DOHH2 (cell line): Measurements from ENCODE around the gene NEURL1B.
"Not testable (repeated sequence)": the region's sequence is repeated elsewhere in the genome, so short reads cannot be mapped to it uniquely, and the experiment has no call there.

Experiments used
- H3F3A ChIP-seq: fragments of 200-600 bp; sonication (generic), shearing (Covaris generic); 2 replicates; pipeline ENCODE4 v1.6.0; 2016; ENCODE audit warnings: antibody characterized with exemption, mild to moderate bottlenecking; ENCODE audit not compliant: control insufficient read depth, insufficient read depth
- H3K27ac ChIP-seq: fragments of 200-600 bp; sonication (generic); 2 replicates; pipeline ENCODE4 v1.5.1; 2014; ENCODE audit warnings: low read depth, mild to moderate bottlenecking, low read length, moderate library complexity
- H3K27me3 ChIP-seq: fragments of 200-600 bp; sonication (generic); 2 replicates; pipeline ENCODE4 v1.6.1; 2014; ENCODE audit warnings: mild to moderate bottlenecking, low read length, mixed read lengths; ENCODE audit not compliant: control insufficient read depth
- H3K36me3 ChIP-seq: fragments of 200-600 bp; sonication (generic); 2 replicates; pipeline ENCODE4 v1.6.1; 2014; ENCODE audit warnings: mild to moderate bottlenecking, low read length, moderate library complexity, mixed read lengths; ENCODE audit not compliant: control insufficient read depth
- H3K4me1 ChIP-seq: fragments of 200-600 bp; sonication (generic); 2 replicates; pipeline ENCODE4 v1.6.1; 2014; ENCODE audit warnings: mild to moderate bottlenecking, low read length, mixed read lengths; ENCODE audit not compliant: control insufficient read depth
- H3K4me2 ChIP-seq: fragments of 200-600 bp; sonication (generic); 2 replicates; pipeline ENCODE4 v1.6.0; 2014; ENCODE audit warnings: mild to moderate bottlenecking, low read length, moderate library complexity
- H3K4me3 ChIP-seq: fragments of 200-600 bp; sonication (generic); 2 replicates; pipeline ENCODE4 v1.5.1; 2014; ENCODE audit warnings: mild to moderate bottlenecking, low read length, mixed read lengths
- H3K79me2 ChIP-seq: fragments of 200-600 bp; sonication (generic); 2 replicates; pipeline ENCODE4 v1.6.1; 2014; ENCODE audit warnings: mild to moderate bottlenecking, low read length, mixed read lengths; ENCODE audit not compliant: control insufficient read depth
- H3K9me2 ChIP-seq: fragments of 200-600 bp; sonication (generic); replicated peaks from 2 replicates; pipeline ENCODE4 v1.6.1; 2014; ENCODE audit warnings: mild to moderate bottlenecking, low read length, mixed read lengths; ENCODE audit not compliant: control insufficient read depth
- H3K9me3 ChIP-seq: fragments of 200-600 bp; sonication (generic); 2 replicates; pipeline ENCODE4 v1.6.1; 2014; ENCODE audit warnings: antibody characterized with exemption, low read length, mixed read lengths; ENCODE audit not compliant: control insufficient read depth, insufficient read depth
- H4K20me1 ChIP-seq: fragments of 200-600 bp; sonication (generic); 2 replicates; pipeline ENCODE4 v1.6.0; 2014; ENCODE audit warnings: low read depth, mild to moderate bottlenecking, antibody characterized with exemption, low read length, moderate library complexity; ENCODE audit not compliant: control insufficient read depth, insufficient read depth
- EZH2phosphoT487 ChIP-seq: fragments of 200-600 bp; sonication (generic); IDR thresholded peaks from 2 replicates; pipeline ENCODE4 v1.6.1; 2017; ENCODE audit warnings: borderline replicate concordance, mild to moderate bottlenecking, antibody characterized with exemption, low read length, moderate library complexity, mixed read lengths
- TF ChIP-seq, protein P1 (sequence below): fragments of 200-600 bp; sonication (generic); IDR thresholded peaks from one replicate; pipeline ENCODE4 v1.5.1; 2014; ENCODE audit warnings: antibody characterized with exemption, mild to moderate bottlenecking, low read depth, low read length; ENCODE audit not compliant: poor library complexity, severe bottlenecking

The NEURL1B gene

GRCh38 chr5:172600571-172600970 is 40.5 kb upstream of the NEURL1B start:
- H3K4me2 ChIP-seq, result no peak overlapping the region
- no peak overlapping the region for H3K4me3 ChIP-seq
- H3K79me2 ChIP-seq, result no peaks in the 10 kb centered on the region
- no peaks in the 10 kb centered on the region for H4K20me1 ChIP-seq
- TF ChIP-seq, protein P1, sequence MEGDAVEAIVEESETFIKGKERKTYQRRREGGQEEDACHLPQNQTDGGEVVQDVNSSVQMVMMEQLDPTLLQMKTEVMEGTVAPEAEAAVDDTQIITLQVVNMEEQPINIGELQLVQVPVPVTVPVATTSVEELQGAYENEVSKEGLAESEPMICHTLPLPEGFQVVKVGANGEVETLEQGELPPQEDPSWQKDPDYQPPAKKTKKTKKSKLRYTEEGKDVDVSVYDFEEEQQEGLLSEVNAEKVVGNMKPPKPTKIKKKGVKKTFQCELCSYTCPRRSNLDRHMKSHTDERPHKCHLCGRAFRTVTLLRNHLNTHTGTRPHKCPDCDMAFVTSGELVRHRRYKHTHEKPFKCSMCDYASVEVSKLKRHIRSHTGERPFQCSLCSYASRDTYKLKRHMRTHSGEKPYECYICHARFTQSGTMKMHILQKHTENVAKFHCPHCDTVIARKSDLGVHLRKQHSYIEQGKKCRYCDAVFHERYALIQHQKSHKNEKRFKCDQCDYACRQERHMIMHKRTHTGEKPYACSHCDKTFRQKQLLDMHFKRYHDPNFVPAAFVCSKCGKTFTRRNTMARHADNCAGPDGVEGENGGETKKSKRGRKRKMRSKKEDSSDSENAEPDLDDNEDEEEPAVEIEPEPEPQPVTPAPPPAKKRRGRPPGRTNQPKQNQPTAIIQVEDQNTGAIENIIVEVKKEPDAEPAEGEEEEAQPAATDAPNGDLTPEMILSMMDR, result no peak
- no peak for TF ChIP-seq EZH2phosphoT487
- no peaks in the 10 kb centered on the region for H3K9me3 ChIP-seq
- H3K27me3 ChIP-seq, result no peaks in the 10 kb centered on the region
- H3K27ac ChIP-seq, result no peak overlapping the region
- no peaks in the 10 kb centered on the region for H3F3A ChIP-seq
- H3K4me1 ChIP-seq, result no peaks in the 10 kb centered on the region
- no peaks in the 10 kb centered on the region for H3K9me2 ChIP-seq
- no peaks in the 10 kb centered on the region for H3K36me3 ChIP-seq

DNA sequence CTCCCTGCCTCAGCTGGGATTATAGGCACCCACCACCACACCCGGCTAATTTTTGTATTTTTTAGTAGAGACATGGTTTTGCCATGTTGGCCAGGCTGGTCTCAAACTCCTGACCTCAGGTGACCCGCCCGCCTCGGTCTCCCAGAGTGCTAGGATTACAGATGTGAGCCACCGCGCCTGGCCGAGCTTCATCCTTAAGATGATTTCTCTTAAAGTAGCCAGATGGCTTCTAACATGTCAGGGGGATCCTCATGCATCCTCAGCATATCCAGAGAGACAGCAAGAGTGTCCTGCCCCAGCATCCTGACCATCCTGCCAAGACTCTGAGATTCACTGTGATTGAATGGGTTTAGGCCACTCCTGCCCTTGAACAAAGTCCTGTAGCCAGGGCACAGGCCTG is 39.5 kb upstream of the NEURL1B start:
- H4K20me1 ChIP-seq, H3K4me1 ChIP-seq, H3K9me3 ChIP-seq, H3F3A ChIP-seq, H3K4me2 ChIP-seq, H3K4me3 ChIP-seq, H3K36me3 ChIP-seq, H3K79me2 ChIP-seq, H3K27ac ChIP-seq, H3K9me2 ChIP-seq, H3K27me3 ChIP-seq: not testable (repeated sequence)

GRCh38 chr5:172602783-172603231 is 38.3 kb upstream of the NEURL1B start:
- Histone ChIP-seq H3K4me1 (no peaks in the 10 kb centered on the region), H3K27me3 (peaks cover 6% of the 10 kb centered on the region; the same call in 1 of the 2 replicates), H3K4me3 (no peak overlapping the region), H4K20me1 (no peaks in the 10 kb centered on the region), H3K36me3 (no peaks in the 10 kb centered on the region), H3K79me2 (no peaks in the 10 kb centered on the region), H3K9me2 (no peaks in the 10 kb centered on the region), H3F3A (no peaks in the 10 kb centered on the region), H3K9me3 (no peaks in the 10 kb centered on the region), H3K27ac (no peak overlapping the region), H3K4me2 (no peak overlapping the region)
- no peak for TF ChIP-seq EZH2phosphoT487
- TF ChIP-seq, protein P1, result no peak

- Histone ChIP-seq H3K27ac (no peak overlapping the region), H3K9me3 (no peaks in the 10 kb centered on the region), H4K20me1 (no peaks in the 10 kb centered on the region), H3K27me3 (peaks cover 6% of the 10 kb centered on the region; the same call in 1 of the 2 replicates), H3K4me1 (no peaks in the 10 kb centered on the region), H3K4me2 (no peak overlapping the region), H3K4me3 (no peak overlapping the region), H3K79me2 (no peaks in the 10 kb centered on the region), H3F3A (no peaks in the 10 kb centered on the region), H3K9me2 (no peaks in the 10 kb centered on the region), H3K36me3 (no peaks in the 10 kb centered on the region)
- TF ChIP-seq, protein P1, result no peak
- TF ChIP-seq EZH2phosphoT487, result no peak
Measured at GRCh38 chr5:172603251-172603806, 37.7 kb upstream of the NEURL1B start.
